NCI-H226 (cell line): ENCODE data around the gene PCP4L1.
A peak's percentile ranks its signal among the peaks of the same experiment; 100 is the strongest.
"Not testable (repeated sequence)": the region's sequence is repeated elsewhere in the genome, so short reads cannot be mapped to it uniquely, and the experiment has no call there.

Source experiments
- DNase-seq: peaks from one replicate; pipeline ENCODE4 v3.0.0-alpha.2; 2015

Gene PCP4L1

DNA sequence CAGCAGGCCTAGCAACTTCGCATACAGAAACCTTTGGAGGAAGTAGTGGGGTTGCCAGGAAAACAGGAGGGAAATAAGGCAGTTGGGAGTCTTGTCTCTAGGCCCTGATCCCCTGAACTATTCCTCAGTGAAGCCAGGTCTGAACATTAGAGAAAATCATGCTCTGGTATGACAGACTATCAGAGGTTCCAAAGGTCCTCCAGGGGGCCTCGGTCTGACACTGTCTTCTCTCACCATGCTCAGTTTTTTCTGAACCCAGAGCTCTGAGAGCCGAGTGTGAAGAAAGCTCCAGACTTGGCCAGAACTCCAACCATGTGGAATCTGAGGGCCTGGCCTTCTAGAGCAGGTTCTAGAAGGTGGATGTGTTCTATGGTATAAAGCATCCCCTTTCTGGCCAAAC, 28.6 kb upstream of the PCP4L1 start:
- no peak for DNase-seq

DNA sequence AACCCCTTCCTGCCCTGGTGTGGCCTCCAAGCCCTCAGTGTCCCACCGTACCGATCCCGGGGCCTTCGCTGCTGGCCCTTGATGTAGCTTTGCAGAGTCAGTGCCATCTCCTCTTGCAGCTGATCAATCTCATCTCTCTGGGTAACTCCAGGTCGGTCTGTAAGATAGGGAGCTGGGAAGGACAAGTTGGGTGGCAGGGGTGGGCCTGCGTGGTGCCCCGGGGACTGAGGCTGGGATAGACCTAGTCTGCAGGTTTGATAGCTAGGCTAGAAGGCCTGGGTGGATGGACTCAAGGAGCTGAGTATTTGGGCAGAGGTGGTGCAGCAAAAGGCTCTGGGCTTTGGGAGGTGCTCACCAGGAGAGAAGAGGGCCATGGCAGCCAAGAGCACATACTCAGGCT, 27.8 kb upstream of the PCP4L1 start:
- DNase-seq, result no peak

DNA sequence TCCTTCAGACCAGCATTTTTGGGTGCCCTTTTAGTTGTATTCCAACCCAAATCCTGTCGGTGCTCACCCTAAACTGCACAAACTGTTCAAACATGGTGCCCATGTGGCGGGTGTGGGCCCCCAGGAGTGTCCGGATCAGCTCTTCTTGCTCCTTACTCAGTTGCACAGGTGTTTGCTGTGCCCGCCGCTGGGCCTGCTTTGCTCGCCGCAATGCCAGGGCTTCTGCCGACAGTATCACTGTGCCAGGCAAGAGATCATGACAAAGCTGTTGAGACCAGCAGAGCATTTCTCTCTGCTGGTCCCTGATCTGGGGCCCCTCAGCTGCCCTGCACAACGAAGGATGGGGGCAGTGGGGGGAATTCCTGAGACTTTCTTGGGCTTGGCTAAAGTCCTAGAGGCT, 25.4 kb upstream of the PCP4L1 start:
- no peak for DNase-seq

DNA sequence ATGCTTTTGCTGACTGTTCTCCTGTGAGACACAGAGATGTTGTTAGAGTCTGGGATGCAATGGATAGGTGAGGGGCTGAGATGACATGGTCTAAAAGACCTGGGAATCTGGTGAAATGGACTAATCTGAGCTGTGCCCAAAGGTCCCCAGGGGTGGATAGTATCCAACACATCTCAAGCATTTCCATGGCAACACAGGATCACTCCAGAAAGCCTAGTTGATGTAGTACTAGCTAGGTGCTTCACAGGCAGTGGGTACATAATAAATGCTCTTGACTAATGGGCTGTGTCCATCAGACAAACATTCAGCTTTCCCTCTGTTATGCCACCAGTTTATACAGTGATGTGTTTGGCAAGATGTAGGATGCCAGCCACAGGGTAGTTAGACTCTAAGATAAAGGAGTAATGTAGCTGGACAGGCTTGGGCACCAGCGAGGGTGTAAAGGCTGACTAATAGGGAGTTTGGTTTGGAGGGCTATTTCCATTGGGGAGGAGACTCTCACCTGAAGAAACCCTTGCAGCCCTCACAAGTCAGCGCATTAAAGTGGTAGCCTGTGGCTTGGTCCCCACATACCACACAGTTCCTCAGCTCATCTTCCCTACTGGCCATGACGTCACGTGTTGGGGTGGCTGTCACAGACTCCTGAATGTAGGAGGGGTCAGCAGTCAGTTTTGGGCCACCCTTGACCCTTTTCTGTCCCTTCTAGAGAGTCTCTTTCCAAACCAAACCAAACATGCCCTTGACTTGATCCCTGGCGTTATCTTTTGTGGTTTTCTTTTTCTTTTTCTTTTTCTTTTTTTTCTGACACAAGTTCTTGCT, 22.4 kb upstream of the PCP4L1 start:
- DNase-seq, result no peak

DNA sequence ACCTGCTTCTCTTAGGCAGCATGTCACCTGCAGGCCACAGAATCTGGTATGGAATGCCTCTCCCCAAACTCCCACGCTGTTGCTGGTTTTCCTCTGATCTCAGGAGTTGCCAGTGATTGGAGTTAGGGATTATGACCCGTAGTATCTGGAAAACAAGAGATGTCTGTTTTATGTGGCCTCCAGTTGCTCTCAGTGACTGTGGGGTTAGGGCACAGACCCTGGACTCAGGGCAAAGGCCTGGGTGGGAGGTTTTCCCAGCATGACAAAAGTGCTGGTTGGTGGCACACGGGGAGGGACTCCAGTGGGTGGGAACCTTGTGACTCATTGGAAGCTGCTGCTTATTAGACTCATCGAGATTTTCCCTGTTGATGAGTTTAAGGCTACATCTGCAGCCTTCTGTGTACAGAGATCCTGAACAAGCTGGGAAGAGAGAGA, 20.5 kb upstream of the PCP4L1 start, which contains the start of gene NR1I3:
Gene NR1I3, minus strand, starts transcription at position 165 of the 435 bp plus-strand sequence. CDS start 1,638 bp downstream, outside the sequence.
- no peak for DNase-seq

DNA sequence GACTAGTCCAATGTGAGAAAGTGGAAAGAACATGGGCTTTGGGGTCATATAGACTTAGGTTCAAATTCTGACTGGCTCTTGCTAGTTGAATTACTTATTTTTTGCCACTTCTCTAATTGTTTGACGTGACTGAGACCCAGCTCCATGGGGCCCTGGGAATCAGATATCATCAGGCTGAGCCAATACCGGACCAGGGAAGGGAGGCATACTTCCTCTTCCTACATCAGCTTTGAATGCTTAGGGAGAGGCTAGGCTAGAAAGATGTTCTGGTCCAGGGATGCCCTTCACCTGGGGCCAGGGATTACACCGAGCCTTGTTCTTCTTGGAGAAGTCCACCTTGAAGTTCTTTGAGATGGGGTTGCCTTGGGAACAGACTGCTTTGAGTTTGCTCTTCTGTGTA, 16.9 kb upstream of the PCP4L1 start:
- DNase-seq, result no peak

DNA sequence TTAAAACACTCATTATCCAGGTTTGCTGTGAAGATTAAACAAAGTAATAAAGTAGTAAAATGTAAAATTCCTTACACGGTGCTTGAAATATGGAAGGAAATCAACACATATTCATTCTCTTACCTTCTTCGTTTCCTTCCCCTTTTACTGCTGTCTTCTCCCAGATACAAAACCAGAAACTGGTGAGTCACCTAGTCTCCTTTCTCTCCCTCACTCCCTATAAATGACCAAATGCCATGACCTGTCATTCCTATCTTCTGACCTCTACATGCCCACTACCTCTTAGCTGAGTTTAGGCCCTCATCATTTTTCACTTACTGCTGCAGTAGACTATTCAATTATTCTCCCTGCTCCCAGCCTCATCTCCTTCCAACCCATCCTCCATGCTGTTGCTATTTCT, 16.2 kb upstream of the PCP4L1 start:
- no peak for DNase-seq

DNA sequence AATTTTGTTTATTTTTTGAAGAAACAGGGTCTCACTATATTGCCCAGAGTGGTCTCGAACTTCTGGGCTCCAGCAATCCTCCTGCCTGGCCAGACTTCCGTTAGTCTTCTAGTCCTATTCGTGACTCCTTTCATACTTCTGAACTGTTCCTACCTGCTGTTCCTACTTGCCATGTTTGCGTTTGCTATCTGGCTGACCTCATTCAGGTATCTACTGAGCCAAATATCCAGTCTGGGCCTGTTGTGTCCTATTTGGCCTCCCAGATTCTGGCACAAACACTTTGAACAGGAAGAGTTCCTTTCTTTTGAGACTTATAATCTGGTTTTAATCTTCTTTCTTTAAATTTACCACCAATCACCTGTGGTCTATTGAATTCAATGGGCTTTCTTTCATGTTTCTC, 13.7 kb upstream of the PCP4L1 start:
- no peak for DNase-seq

DNA sequence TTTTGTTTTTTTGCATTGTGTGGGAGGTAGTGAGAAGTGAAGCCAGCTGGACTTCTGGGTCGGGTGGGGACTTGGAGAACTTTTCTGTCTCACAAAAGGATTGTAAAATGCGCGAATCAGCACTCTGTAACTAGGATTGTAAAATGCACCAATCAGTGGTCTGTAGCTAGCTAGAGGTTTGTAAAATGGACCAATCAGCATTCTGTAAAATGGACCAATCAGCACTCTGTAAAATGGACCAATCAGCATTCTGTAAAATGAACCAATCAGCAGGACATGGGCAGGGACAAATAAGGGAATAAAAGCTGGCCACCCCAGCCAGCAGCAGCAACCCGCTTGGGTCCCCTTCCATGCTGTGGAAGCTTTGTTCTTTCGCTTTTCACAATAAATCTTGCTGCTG, 8.4 kb upstream of the PCP4L1 start:
- not testable (repeated sequence) for DNase-seq

DNA sequence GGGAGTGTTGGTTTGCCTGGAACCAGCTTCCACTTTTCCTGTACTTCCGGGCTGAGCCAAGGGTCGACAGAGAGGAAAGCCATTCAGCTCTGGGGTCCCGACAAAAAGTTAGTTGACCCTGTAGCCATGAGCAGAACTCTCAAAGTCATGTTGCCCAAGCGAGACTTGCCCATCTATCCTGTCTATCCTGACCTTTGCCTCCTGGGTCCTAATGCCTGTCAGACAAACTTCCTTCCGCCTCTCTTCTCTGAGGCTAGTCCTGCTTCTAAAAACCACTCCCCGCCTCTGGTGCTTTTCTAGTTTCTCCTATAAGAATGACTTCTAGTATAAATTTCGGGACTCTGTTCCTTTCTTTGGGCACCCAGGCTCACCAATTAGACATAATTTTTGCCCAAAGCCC, 7.7 kb upstream of the PCP4L1 start:
- DNase-seq, result no peak

DNA sequence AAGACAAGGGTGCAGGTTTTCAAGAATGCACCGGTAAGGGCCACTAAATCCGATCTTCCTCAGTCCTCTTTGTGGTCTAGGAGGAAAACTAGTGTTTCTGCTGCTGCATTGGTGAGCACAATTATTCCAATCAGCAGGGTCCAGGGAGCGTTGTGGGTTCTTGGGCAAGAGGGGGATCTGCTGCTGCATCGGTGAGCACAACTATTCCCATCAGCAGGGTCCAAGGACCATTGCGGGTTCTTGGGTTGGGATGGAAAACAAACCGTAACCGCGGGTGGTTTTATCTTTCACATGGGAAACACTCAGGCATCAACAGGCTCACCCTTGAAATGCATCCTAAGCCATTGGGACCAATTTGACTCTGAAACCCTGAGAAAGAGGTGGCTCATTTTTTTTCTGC, 7.0 kb upstream of the PCP4L1 start:
- no peak for DNase-seq

DNA sequence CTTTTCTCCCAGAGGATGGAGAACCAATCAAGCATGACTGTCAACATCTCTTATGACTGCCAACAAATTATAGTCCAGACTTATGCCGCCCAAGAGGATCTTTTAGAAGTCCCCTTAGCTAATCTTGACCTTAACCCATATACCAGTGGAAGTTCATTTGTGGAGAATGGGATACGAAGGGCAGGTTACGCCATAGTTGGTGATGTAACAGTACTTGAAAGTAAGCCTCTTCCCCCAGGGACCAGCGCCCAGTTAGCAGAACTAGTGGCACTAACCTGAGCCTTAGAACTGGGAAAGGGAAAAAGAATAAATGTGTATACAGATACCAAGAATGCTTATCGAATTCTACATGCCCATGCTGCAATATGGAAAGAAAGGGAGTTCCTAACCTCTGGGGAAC, 3.2 kb upstream of the PCP4L1 start:
- DNase-seq, result not testable (repeated sequence)

DNA sequence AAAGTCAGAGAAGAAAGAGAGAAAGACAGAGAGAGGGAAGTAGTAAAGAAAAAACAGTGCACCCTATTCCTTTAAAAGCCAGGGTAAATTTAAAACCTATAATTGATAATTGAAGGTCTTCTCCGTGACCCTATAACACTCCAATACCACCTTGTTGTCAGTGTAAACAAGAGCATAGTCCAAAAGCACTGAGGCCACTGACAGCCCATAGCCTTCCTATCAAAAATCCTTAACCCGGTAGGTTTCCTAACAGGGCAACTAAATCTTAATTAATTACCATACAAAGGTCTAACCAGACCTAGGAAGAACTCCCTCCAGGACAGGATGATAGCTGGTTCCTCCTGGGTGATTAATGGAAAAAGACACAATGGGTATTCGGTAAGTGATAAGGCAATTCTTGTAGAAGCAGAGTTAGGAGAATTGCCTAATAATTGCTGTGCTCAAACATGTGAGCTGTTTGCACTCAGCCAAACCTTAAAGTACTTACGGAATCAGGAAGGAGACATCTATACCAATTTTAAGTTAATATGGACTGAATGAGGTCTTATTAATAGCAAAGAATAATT, 2.5 kb upstream of the PCP4L1 start:
- DNase-seq, result not testable (repeated sequence)

DNA sequence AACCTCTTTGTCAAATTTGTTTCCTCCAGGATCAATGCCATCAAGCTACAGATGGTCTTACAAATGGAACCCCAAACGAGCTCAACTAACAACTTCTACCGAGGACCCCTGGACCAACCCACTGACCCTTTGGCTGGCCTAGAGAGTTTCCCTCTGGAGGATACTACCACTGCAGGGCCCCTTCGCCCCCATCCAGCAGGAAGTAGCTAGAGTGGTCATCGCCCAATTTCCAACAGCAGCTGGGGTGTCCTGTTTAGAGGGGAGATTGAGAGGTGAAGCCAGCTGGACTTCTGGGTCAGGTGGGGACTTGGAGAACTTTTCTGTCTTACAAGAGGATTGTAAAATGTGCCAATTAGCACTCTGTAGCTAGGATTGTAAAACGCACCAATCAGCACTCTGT, 1.4 kb upstream of the PCP4L1 start:
- DNase-seq, result not testable (repeated sequence)

DNA sequence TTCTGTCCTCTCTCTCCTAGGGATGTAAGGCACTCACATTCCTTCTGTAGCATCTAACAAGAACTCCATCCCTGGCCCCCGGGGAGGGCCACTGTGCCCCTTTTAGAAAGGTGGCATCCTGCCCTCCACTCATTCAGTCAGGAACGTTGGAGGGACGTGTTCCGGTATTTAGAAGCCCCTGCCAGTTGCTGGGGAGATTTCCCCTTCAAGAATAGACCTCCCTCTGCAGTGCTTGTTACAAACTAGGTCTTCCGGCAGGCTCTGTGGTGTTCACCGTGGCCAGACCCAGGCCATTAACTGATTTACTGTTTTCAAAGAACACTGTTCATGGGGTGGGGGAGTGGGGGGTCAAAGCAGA, 779 bp downstream of the PCP4L1 start:
- no peak for DNase-seq

DNA sequence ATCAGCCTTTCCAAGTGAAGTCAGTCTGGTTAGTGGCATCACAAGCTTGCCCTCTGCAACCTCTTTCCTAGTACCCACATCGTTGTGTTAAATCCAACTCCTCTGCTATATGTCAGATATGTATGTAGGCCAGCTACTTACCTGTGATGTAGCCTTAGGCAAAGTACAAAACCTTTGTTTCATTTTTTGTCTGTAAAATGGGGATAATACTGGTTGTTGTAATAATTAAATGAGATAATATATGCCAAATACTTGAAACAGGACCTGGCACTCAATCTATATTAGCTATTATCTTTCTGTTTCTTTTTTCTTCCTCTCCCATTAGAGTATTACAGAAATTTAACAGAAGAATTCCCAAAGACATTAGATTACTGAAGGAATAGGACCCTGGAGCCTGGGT, 1.2 kb downstream of the PCP4L1 start:
- no peak for DNase-seq

DNA sequence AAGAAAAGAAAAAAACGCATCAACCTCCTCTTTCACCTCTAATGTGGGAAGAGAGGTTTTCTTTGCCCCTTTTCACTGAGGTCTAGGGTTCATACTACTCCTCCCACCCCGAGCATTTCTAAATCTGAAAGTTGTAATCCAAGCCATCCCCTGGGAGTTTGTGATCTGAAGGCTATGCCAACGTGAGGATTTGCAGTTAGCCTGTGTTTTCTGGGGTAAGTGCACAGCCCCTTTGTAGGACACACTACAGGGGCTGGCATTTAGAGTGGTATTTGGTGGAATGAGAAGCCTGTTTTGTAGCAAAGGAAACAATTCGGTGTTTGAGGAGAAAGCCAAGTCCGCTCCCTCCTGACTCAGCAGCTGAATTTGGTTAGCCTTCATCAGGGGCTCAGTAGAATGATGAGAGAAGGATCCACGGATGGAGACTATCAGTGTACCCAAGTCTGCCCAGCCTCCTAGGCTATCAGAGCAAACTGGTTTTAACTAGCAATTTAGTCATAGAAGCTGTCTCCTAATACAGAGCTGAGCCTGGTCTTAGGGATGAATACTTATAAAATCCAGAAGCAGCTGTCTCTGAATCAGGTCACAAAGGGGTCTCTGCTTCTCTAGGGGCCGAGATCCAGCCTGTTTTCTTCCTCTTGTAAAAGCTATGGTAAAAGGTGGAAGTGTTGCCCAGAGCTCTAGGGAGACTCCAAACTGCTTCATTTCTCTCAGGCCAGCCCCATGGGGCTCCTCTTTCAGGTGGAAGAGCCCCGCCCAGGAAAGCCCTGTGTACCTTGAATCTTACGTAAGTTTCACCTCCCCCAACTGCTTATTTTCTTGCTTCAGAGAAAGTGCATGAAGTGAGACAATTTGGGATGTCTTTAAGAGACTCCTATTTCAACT, 2.1 kb downstream of the PCP4L1 start:
- no peak for DNase-seq

DNA sequence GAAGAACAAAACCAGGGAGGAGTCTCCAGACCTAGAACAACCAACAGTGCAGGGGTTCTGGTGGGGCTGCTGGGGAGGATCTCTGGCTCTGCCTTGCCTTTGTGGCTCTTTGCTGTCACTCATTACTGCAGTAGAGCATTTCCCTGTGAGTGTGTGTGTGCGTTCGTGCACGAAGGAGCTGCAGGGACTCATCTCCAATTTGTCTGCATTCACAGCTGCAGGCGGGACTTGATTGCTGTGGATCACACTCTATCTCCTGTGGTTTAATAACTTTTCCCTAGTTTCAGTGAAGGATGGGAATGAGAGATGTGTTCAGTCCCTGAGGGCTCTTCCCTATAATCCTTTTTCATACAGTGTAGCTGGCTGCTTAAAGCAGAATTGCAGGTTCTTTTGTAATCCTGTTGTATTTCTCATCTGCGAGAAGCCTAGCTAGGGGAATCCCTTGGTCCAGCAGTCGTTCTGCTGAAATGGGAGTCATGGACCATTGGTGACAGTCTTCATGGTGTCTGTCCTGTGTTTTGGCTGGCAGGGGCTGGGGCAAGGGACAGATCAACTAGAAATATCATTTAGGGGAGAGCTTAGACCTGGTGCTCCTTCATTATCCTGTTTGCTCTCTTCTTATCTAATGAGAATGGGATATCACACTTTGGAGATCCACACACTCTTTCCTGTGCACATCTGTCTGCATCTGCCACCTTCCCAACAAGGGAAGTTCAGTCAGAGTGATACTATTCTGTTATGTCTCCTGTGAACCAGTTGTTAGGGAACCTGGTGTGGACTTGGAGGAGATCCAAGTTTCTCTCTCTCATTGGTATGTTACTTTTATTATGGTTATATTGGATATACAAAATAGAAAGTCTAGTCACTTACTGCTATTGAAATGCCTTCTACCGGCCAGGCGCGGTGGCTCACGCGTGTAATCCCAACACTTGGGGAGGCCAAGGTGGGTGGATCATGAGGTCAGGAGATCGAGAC, 3.0 kb downstream of the PCP4L1 start:
- DNase-seq, result no peak

DNA sequence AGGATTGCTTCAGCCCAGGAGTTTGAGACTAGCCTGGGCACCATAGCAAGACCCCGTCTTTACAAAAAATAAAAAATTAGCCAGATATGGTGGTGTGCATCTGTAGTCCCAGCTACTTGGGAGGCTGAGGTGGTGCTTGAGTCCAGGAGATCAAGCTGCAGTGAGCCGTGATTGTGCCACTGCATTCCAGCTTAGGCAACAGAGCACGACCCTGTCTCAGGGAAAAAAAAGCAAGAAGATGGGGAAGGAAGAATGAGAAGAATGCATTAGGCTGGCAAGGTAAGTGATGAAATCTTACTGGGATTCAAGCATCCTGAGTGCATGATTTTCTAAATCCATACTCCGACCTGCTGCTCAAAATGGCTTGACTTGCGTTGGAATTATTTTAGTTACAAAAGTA, 6.8 kb downstream of the PCP4L1 start:
- no peak for DNase-seq

DNA sequence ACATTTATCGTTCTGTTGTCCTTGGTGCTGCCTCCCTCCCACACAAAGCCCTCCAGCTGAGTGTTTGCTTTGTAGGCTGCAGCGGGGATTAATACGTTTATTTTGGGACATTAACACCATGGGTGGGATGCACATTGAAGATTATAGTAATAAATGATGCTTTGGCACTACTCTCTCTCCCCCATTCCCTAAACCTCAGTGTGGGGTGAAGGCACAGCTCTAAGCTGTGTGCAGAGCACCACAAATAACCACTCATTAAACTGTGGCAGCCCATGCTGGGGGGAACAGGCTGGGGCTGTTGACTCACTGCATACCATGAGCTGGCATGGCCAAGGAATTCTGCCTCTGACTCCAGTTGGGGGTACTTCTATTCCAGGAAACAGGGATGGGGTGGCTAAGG, 7.7 kb downstream of the PCP4L1 start:
- DNase-seq, result peak; percentile 34

DNA sequence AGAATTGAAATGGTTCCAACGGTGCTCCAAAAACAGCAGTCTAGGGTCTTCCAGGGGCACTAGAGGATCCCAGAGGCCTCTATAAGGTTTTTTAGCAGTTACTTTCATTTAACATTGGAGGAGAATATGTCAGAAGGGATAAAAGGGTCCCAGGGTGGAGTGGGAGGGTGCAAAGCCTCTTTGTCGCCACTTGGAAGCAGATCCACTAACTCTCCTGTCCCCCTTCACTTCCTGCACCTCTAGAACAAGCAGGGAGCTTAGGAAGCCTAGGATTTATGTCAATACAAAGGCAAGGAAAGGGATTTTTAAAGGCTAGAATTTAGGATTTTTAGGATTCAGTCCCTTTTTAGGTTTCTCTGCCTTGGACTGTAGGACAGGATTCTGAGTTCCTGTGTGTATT, 8.3 kb downstream of the PCP4L1 start:
- DNase-seq, result no peak

DNA sequence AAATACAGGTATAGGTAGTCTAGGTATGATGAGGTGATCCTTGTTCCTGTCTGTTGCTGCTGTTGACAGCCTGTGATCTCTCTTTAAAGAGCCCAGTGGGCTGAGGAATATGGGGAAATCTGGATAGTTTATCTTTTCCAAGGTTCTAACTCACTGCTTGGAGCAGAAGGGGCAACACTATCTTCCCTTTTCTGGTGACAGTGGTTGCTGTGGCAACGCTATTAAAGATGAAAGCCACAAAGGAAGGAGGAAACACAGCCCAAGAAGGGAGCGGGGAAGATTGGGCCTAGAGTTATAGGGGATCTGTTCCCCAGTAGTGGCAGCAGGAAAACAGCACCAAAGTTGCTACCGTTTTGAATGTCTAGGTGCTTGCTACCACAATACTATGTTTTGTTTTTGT, 8.8 kb downstream of the PCP4L1 start:
- no peak for DNase-seq

DNA sequence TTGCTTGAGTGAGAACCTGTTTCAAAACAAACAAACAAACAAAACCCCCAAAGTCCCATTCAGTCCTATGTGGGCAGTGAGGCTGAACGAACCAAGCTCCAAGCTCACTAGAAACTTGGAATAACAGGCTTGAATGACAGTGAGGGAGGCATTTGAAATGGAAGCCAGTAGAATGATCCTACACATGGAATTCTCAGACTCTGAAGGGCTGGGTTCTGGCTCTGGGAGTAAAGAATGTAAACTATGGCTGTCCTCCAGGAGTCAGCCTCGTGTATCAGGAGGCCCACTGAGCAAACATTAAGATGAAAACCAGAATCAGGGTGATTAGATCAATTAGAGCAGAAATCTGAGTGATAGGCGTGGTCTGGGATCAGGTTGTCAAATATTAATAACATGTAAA, 14.9 kb downstream of the PCP4L1 start:
- no peak for DNase-seq
